OCI-LY3 (cell line): ENCODE measurements around the gene AVEN.

Source experiments
- CTCF ChIP-seq: fragments of 200-600, 300-600 bp; sonication (generic); IDR thresholded peaks from 2 replicates; pipeline ENCODE4 v1.5.1; 2014; ENCODE audit warnings: antibody characterized with exemption, low read length, low read depth
- EZH2phosphoT487 ChIP-seq: fragments of 200-600 bp; shearing (Covaris generic); IDR thresholded peaks from 2 replicates; pipeline ENCODE4 v1.6.1; 2018; ENCODE audit warnings: antibody characterized with exemption, mixed run types, low read depth

DNA sequence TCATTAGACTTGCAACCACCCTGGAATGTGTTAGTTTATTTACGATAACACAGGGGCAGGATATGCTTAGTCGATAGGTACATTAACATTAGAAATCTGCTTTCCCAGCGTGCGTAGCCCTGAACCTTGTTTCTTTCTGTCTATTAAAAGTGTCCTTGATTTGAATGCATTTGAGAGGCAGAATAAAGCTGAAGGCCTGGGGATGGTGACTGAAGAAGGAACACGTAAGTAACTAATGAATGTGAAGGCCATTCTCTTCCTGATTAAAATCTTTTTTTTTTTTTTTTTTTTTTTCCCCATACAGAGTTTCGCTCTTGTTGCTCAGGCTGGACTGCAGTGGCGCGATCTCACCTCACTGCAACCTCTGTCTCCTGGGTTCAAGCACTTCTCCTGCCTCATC is 213.6 kb downstream of the AVEN start:
- no peak for TF ChIP-seq CTCF
- TF ChIP-seq EZH2phosphoT487, result no peak
